IPS DF 6.9 (cell line): ENCODE measurements around the gene SLC6A7.

Experiments
- DNase-seq: peaks from one replicate; pipeline ENCODE4 v3.0.0-alpha.2; 2013; ENCODE audit warnings: low read depth, low spot score
- H3K27ac ChIP-seq: one replicate; pipeline ENCODE4 v1.5.1; 2013; ENCODE audit warnings: low read length, control low read depth
- H3K27me3 ChIP-seq: 2 replicates; pipeline ENCODE4 v1.6.1; 2013; ENCODE audit warnings: mild to moderate bottlenecking, low read length; ENCODE audit not compliant: control insufficient read depth, insufficient read depth
- H3K36me3 ChIP-seq: 2 replicates; pipeline ENCODE4 v1.6.1; 2013; ENCODE audit warnings: low read length; ENCODE audit not compliant: control insufficient read depth, insufficient read depth
- H3K4me1 ChIP-seq: 2 replicates; pipeline ENCODE4 v1.6.1; 2013; ENCODE audit warnings: low read length; ENCODE audit not compliant: control insufficient read depth, insufficient read depth
- H3K4me3 ChIP-seq: 2 replicates; pipeline ENCODE4 v1.5.1; 2013; ENCODE audit warnings: mild to moderate bottlenecking, low read length
- H3K9me3 ChIP-seq: 2 replicates; pipeline ENCODE4 v1.6.1; 2013; ENCODE audit warnings: low read length, inconsistent platforms; ENCODE audit not compliant: control insufficient read depth, insufficient read depth
- WGBS: extraction: QIAGEN DNeasy Blood & Tissue Kit; methylation state at CpG from one replicate; pipeline ENCODE4 v1.1.7; 2013; ENCODE audit warnings: mixed read lengths, missing lambda C conversion rate; ENCODE audit not compliant: insufficient read length, insufficient coverage; 5-methylcytosine and 5-hydroxymethylcytosine counted together

The SLC6A7 gene

DNA sequence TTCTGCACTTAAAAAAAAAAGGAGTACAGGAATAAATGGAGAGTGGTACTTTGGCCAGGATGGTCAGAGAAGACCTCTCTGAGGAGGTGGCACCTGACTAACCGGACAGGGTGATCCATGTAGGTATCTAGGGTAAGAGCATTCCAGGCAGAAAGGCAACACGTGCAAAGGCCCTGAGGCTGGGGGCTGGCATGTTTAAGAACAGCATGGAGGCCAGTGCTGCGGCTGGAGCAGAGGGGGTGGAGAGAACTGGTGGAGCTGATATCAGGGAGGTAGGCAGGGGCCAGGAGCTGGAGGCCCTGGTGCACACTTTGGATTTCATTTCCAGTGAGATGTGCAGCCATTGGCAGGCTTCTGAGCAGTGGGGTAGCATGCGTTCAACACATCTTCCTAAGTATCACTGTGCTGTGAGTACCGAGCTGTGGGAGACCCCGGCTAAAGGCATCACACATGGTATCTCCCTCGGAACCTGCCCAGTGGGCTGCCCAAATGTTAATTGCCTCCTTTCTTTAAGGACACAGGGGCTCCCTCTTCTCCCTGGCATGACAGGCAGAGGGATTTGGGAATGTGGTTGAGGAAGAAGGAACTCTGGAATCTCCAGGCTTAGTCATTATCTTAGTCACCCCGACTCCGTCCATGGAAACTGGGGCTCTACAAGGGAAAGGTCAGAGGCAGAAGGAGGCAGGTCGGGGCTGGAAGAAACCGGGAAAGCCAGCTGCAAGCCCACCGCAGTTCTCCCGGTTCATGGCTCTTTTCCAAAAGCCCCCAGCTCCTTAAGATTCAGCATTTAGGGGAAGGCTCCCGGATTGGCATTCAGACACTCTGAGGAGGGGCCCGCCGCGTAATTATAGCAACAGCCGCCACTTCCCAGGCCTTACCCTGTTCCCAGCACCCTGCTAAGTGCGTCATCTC is 18.6 kb downstream of the SLC6A7 start:
- H3K4me1 ChIP-seq: peaks cover 18% of the 10 kb centered on the region
- no CpG with 5 or more reads among the region's 19 CpGs for WGBS
- no peak overlapping the region for H3K27ac ChIP-seq
- H3K4me3 ChIP-seq: no peak overlapping the region
- H3K36me3 ChIP-seq: no peaks in the 10 kb centered on the region
- no peaks in the 10 kb centered on the region for H3K9me3 ChIP-seq
- no peak for DNase-seq
- no peaks in the 10 kb centered on the region for H3K27me3 ChIP-seq

DNA sequence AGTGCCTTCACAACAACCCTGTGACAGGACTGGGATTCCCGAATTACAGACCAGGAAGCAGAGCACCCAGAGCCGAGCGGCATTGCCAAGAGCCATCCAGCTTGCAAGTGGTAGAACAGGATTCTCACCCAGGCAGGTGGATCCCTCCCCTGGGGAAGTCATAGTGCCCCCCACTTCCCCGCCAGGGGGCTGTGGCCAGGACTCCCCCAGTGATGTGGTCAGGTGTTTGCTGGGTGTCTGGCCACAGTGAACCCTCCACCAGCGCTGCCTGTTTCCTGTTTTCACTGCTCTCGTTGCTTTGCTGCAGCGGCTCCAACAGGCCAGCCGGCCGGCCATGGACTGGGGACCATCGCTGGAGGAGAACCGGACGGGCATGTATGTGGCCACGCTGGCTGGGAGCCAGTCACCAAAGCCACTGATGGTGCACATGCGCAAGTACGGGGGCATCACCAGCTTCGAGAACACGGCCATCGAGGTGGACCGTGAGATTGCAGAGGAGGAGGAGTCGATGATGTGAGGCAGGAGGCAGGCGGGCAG is 19.3 kb downstream of the SLC6A7 start:
- Histone ChIP-seq H3K27ac (no peak overlapping the region), H3K36me3 (no peaks in the 10 kb centered on the region), H3K4me1 (peaks cover 18% of the 10 kb centered on the region), H3K4me3 (no peak overlapping the region), H3K9me3 (no peaks in the 10 kb centered on the region), H3K27me3 (no peaks in the 10 kb centered on the region)
- WGBS: no CpG with 5 or more reads among the region's 21 CpGs
- DNase-seq: no peak

DNA sequence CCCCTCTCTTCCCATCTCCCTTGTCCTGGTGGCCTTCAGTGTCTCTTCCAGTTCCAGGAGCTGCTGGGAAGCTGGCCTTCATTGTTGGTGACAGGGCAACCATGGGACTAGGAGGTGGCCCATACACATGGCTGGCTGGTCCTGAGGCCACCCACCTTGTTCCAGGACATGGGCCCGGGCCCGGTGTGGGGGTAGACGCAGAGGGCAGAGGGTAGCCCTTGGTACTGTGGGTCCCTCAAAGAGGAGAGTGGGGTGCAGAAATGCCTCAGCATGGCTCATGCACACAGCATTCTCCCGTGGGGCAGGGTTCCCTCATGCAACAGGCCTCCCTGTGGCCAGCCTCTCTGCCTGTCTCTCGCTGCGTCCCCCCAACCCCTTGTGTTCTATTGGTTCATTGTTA is 20.8 kb downstream of the SLC6A7 start:
- H3K27ac ChIP-seq: no peak overlapping the region
- peaks cover 18% of the 10 kb centered on the region for H3K4me1 ChIP-seq
- no peaks in the 10 kb centered on the region for H3K9me3 ChIP-seq
- H3K27me3 ChIP-seq: no peaks in the 10 kb centered on the region
- no peak for DNase-seq
- no peak overlapping the region for H3K4me3 ChIP-seq
- WGBS: no CpG with 5 or more reads among the region's 6 CpGs
- no peaks in the 10 kb centered on the region for H3K36me3 ChIP-seq

DNA sequence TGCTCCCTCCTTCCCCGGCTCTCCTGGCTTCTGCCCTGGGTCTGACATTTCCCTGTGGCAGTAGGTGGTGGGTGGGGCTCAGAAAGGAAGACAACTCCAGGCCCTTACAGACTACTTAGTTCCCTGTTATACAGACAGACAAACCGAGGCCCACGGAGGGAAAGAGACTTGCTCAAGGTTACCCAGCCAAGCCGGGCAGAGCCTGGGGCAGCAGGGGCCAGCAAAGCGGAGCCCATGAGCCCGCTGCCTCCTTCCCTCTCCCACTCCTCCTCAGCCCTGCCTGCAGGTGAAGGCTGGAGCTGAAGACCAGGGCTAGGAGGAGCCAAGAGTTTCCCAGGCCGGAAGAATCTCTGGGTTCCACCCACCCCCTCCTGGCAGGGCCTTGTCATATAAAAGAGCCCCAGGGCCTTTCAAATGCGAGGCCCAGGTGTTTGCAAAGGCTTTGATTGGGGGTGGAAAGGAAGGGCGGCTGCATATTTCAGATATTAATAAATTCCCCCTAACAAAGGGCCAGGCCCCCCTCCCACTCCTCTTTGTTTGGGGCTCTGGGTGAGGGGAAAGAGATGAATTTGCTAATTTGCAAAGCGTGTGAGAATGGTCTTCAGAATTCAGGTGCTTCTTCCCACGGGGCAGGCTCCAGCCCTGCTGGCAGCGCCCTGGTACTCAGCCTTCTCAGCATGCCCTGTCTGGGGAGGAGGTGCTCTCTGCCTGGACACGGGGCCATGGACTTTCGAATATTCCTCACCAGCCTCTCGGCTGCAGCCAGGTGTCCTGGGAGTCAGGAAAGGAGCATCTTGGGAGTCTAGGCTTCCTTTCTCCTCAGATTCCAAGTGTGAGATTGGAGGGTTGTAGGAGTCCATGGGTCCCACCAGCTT is 21.5 kb downstream of the SLC6A7 start:
- no peak overlapping the region for H3K27ac ChIP-seq
- H3K4me3 ChIP-seq: no peak overlapping the region
- H3K27me3 ChIP-seq: no peaks in the 10 kb centered on the region
- H3K36me3 ChIP-seq: no peaks in the 10 kb centered on the region
- peaks cover 18% of the 10 kb centered on the region for H3K4me1 ChIP-seq
- WGBS: no CpG with 5 or more reads among the region's 15 CpGs
- no peaks in the 10 kb centered on the region for H3K9me3 ChIP-seq
- DNase-seq: peak; percentile 33

DNA sequence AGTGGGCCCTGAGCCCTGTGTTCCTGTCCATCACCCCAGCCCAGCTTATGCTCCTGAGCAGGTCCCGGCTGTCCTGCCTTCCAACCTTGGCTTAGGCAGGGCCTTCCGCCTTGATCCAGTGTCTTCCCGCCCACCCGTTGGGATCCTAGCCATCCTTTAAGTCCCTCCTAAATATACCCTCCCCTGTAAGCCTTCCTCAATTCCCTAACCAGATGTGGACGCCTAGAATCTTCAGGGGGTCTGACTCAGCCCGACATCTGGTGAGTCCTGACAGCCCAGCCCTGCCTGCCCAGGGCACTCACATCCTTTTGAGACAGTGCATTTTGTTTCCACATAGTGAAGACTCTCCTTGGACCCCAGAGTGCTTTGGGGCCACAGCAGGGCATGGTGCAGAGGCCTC is 23.7 kb downstream of the SLC6A7 start:
- Histone ChIP-seq H3K36me3 (no peaks in the 10 kb centered on the region), H3K9me3 (no peaks in the 10 kb centered on the region), H3K27ac (no peak overlapping the region), H3K4me3 (no peak overlapping the region), H3K27me3 (no peaks in the 10 kb centered on the region), H3K4me1 (peaks cover 18% of the 10 kb centered on the region)
- WGBS: no CpG with 5 or more reads among the region's 6 CpGs
- no peak for DNase-seq

GRCh38 chr5:150214289-150214688 is 24.4 kb downstream of the SLC6A7 start:
- Histone ChIP-seq H3K4me1 (peaks cover 16% of the 10 kb centered on the region), H3K36me3 (no peaks in the 10 kb centered on the region), H3K27me3 (no peaks in the 10 kb centered on the region), H3K9me3 (no peaks in the 10 kb centered on the region), H3K27ac (no peak overlapping the region), H3K4me3 (no peak overlapping the region)
- no CpG with 5 or more reads among the region's 7 CpGs for WGBS
- no peak for DNase-seq

DNA sequence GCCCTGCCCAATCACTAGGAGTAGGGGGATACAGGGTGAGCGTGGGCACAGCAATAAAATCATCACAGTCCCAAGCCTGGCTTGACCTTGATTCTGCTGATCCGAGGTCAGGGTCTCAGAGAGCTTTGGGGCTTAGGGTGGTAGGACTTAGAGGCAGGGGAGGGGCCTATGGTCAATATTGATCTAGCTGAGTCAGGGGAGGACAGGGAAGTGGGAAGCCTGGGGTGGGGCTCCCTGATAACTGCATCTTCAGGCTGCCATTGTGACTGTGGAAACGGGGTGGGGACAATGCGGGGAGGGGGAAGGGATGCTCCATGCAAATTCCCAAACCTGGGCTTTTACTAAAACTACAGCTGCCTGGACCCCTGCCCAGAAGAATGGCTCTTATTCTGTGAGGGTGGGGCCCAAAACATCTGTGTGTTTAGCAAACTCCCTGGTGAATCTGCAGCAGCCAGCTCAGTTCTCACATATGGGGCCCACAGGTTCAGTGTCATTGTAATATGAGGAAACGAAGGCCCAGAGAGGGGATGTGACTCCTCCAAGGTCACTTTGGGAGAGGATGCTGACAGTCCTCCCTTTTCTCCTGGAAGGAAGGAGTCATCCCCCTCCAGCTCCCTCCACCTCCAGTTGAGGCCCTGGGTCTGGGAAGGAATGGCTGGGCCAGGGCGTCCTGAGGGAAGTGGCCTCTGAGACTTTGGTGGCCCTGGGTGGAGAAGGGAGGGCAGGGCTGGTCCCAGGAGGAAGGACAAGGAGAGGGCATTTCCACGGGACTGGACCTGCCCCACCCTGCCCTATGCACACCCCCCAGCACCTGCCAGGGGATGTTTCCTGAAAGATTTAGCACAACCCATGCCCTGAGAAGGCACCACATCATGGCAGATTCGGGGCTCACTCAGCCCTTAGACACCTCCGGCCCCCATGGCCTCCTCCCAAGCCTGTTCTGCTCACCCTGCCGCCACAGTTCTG is 26.4 kb downstream of the SLC6A7 start:
- Histone ChIP-seq H3K4me1 (peaks cover 8% of the 10 kb centered on the region), H3K4me3 (no peak overlapping the region), H3K27me3 (no peaks in the 10 kb centered on the region), H3K27ac (no peak overlapping the region), H3K9me3 (no peaks in the 10 kb centered on the region), H3K36me3 (no peaks in the 10 kb centered on the region)
- DNase-seq: no peak
- no CpG with 5 or more reads among the region's 10 CpGs for WGBS

DNA sequence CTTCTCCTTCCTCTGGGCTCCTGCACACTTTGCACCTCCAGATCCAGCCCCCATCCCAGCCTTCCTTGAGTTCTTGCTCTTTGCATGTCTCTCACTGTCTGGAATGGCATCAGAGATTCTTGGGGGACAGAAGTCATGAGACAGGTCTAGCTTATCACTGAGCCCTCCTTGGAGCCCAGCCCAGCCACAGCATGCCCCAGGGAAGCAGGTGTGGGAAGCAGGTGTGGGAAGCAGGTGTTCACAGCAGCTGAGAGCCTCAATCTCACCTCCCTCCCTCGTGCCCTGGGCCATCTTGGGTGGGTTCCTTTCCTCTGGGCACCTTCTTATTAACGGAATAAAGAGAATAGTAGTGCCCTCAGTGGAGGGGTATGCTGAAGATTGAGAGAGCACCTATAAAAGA is 27.2 kb downstream of the SLC6A7 start:
- Histone ChIP-seq H3K4me3 (no peak overlapping the region), H3K27me3 (no peaks in the 10 kb centered on the region), H3K4me1 (peaks cover 4% of the 10 kb centered on the region), H3K9me3 (no peaks in the 10 kb centered on the region), H3K27ac (no peak overlapping the region), H3K36me3 (no peaks in the 10 kb centered on the region)
- no peak for DNase-seq
- WGBS: no CpG with 5 or more reads among the region's 2 CpGs

DNA sequence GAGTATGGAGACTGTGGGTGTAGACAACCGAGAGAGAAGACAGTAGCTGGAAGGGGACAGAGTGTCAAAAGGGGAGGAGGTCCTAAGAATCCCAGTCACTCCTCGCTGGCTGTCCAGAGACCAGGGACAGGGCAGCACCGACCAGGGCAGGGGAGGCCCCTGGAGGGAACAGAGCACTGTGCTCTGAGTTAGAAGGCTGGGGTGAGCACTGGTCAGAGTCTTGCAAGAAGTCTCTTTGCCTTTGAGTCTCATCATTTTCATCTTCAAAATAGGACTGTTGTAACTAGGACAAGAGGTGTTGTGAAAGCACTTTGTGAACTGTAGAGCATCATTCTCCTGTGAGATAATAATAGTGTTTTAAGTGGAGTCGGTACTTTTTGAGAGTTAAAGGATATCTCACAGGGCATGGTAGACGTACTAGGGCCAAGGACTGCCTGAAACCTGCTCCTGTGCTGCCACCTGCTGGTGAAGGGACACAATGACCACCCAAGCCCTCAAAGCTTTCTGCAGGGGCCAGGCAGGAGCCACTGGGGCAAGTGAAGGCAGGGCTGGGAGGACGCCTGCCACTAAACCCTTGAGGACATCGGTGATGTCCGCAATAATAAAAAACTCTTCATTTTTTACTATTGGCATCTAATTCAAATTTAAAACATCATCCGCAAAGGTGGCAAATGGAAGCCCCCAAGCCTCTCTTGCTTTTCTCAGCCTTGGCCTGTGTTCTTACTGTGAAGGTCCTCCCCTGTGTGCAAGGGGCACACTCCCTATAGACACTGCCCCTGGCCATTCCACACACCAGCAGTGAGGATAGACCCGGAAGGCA is 28.2 kb downstream of the SLC6A7 start:
- Histone ChIP-seq H3K27me3 (no peaks in the 10 kb centered on the region), H3K27ac (no peak overlapping the region), H3K36me3 (no peaks in the 10 kb centered on the region), H3K9me3 (no peaks in the 10 kb centered on the region), H3K4me1 (no peaks in the 10 kb centered on the region), H3K4me3 (no peak overlapping the region)
- peak; percentile 58 for DNase-seq
- no CpG with 5 or more reads among the region's 10 CpGs for WGBS
